Mesendoderm (in vitro differentiated cells): Measurements from ENCODE around the gene ING4. TPM values are rescaled to one million over a fixed set of nuclear protein-coding genes. Genes with fewer than 3 reads are reported as not detected.
"Not testable (repeated sequence)": the region's sequence is repeated elsewhere in the genome, so short reads cannot be mapped to it uniquely, and the experiment has no call there.

Source experiments
- DNase-seq: peaks from one replicate; pipeline ENCODE4 v3.0.0; 2013
- H2AK5ac ChIP-seq: 2 replicates; pipeline ENCODE4 v1.6.1; 2013; ENCODE audit warnings: low read length, inconsistent platforms
- H2BK120ac ChIP-seq: 2 replicates; pipeline ENCODE4 v1.6.1; 2013; ENCODE audit warnings: low read depth, mild to moderate bottlenecking, low read length, moderate library complexity, mixed read lengths
- H2BK15ac ChIP-seq: replicated peaks from 2 replicates; pipeline ENCODE4 v1.6.1; 2013; ENCODE audit warnings: low read depth, mild to moderate bottlenecking, moderate library complexity
- H2BK5ac ChIP-seq: 2 replicates; pipeline ENCODE4 v1.6.1; 2013; ENCODE audit warnings: low read length, inconsistent platforms
- H3K18ac ChIP-seq: 2 replicates; pipeline ENCODE4 v1.6.1; 2013; ENCODE audit warnings: mild to moderate bottlenecking, low read length, mixed read lengths
- H3K23ac ChIP-seq: one replicate; pipeline ENCODE4 v1.6.1; 2013; ENCODE audit warnings: low read length
- H3K27ac ChIP-seq: 2 replicates; pipeline ENCODE4 v1.5.1; 2013; ENCODE audit warnings: low read depth, mild to moderate bottlenecking, inconsistent platforms, low read length, moderate library complexity
- H3K27me3 ChIP-seq: 2 replicates; pipeline ENCODE4 v1.6.1; 2013; ENCODE audit warnings: low read length, control low read depth, mild to moderate bottlenecking, inconsistent platforms; ENCODE audit not compliant: insufficient read depth, poor library complexity
- H3K36me3 ChIP-seq: 2 replicates; pipeline ENCODE4 v1.6.1; 2013; ENCODE audit warnings: low read length, inconsistent platforms; ENCODE audit not compliant: control insufficient read depth, insufficient read depth
- H3K4ac ChIP-seq: one replicate; pipeline ENCODE4 v1.6.1; 2013; ENCODE audit warnings: low read depth, mild to moderate bottlenecking, low read length, moderate library complexity
- H3K4me1 ChIP-seq: 2 replicates; pipeline ENCODE4 v1.6.1; 2013; ENCODE audit warnings: low read depth, low read length, inconsistent platforms; ENCODE audit not compliant: control insufficient read depth
- H3K4me2 ChIP-seq: 2 replicates; pipeline ENCODE4 v1.6.1; 2013; ENCODE audit warnings: low read length
- H3K4me3 ChIP-seq: 2 replicates; pipeline ENCODE4 v1.5.1; 2013; ENCODE audit warnings: mild to moderate bottlenecking, low read length
- H3K56ac ChIP-seq: one replicate; pipeline ENCODE4 v1.6.1; 2013; ENCODE audit warnings: low read length
- H3K79me1 ChIP-seq: 2 replicates; pipeline ENCODE4 v1.6.1; 2013; ENCODE audit warnings: low read length, inconsistent platforms
- H3K79me2 ChIP-seq: 2 replicates; pipeline ENCODE4 v1.6.1; 2013; ENCODE audit warnings: mild to moderate bottlenecking, low read length; ENCODE audit not compliant: control insufficient read depth, insufficient read depth
- H3K9ac ChIP-seq: 2 replicates; pipeline ENCODE4 v1.6.1; 2013; ENCODE audit warnings: low read length, inconsistent platforms
- H4K5ac ChIP-seq: one replicate; pipeline ENCODE4 v1.6.1; 2013; ENCODE audit warnings: low read length
- H4K8ac ChIP-seq: one replicate; pipeline ENCODE4 v1.6.1; 2013; ENCODE audit warnings: low read depth, mild to moderate bottlenecking, control low read depth, low read length, moderate library complexity
- WGBS: extraction: QIAGEN DNeasy Blood & Tissue Kit; methylation state at CpG from one replicate; pipeline ENCODE4 v1.1.7; 2013; ENCODE audit warnings: low lambda C conversion rate, missing lambda C conversion rate; ENCODE audit not compliant: insufficient coverage; ENCODE audit errors: extremely low coverage; 5-methylcytosine and 5-hydroxymethylcytosine counted together
- polyA plus RNA-seq, 2 experiments: library from polyadenylated mRNA; stranded (reverse); fragments of 200-250 nt; gene quantifications; one replicate each; pipeline ENCODE4 v1.2.3, GENCODE V29; 2013

ING4 gene
- 11.7 TPM for polyA plus RNA-seq (2013, experiment 1 of 2)
- polyA plus RNA-seq (2013, experiment 2 of 2) = 11.7 TPM

DNA sequence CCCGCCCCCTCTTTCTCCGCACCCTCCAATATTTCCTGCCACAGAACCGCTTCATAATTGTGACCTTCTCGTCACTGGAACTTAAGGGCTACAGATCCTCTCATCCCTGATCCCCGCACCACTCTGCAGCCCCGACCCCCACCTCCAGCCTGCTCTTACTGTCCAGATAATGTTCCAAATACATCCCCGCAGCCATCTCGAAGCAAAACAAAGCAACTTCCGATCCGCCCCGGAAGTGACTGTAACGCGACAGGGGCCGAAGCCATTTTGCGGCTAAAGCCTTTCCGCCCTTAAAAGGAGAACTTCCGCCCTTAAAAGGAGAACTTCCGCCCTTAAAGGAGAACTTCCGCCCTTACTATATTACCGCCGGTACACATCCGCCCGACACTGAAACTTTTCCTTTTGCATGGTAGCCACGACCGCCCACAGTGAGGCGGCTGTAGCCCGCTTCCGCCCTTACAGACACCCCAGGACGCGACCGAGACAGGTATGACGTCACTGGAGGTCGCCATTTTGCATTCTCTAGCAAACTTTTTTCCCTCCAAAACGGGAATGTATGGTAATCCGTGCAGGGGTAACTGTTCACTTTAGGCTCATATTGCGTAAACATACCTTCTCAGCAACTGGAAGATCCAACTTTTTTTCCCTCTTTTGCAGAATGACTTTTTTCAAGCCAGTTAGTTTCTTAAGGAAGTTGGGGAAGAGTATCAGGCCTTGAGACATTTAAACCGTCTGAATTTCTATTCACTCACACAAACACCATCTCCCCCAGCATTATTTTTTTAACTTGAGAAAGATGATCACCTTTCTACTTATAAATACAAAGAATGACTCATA lies at the start of gene ING4:
Gene ING4 (minus strand): TSS at position 214 of the 837 bp plus-strand sequence. CDS start 18 bp downstream, at position 196.
- peak; percentile 100 for DNase-seq
- no peak within 1 kb of the TSS for H2BK5ac ChIP-seq
- H3K4me1 ChIP-seq = no peaks in the 10 kb centered on the region
- no peak within 1 kb of the TSS for H3K18ac ChIP-seq
- H2BK120ac ChIP-seq = no peak within 1 kb of the TSS
- peaks cover 6% of the 10 kb centered on the region for H3K79me1 ChIP-seq
- H3K4me3 ChIP-seq = peak within 1 kb of the TSS; percentile 91
- H2BK15ac ChIP-seq = no peak within 1 kb of the TSS
- peak within 1 kb of the TSS; percentile 88 for H3K9ac ChIP-seq
- peak within 1 kb of the TSS; percentile 77 for H4K5ac ChIP-seq
- no peak within 1 kb of the TSS for H3K27ac ChIP-seq
- H3K79me2 ChIP-seq = peaks cover 2% of the 10 kb centered on the region
- no peak within 1 kb of the TSS for H3K23ac ChIP-seq
- H3K36me3 ChIP-seq = peaks cover 4% of the 10 kb centered on the region
- WGBS = no CpG with 5 or more reads among the region's 37 CpGs
- H2AK5ac ChIP-seq = no peak within 1 kb of the TSS
- peak within 1 kb of the TSS; percentile 92 for H3K56ac ChIP-seq
- H3K4ac ChIP-seq = no peak within 1 kb of the TSS
- H4K8ac ChIP-seq = peak within 1 kb of the TSS; percentile 95
- peak within 1 kb of the TSS; percentile 95 for H3K4me2 ChIP-seq
- no peaks in the 10 kb centered on the region for H3K27me3 ChIP-seq

DNA sequence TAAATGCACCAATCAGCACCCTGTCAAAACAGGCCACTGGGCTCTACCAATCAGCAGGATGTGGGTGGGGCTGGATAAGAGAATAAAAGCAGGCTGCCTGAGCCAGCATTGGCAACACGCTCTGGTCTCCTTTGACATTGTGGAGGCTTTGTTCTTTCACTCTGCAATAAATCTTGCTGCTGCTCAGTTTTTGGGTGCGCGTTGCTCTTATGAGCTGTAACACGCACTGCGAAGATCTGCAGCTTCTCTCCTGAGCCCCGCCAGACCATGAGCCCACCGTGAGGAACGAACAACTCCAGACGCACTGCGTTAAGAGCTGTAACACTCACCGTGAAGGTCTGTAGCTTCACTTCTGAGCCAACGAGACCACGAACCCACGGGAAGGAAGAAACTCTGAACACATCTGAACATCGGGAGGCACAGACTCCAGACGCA lies 46.1 kb upstream of the ING4 start:
- H3K27me3 ChIP-seq = no peaks in the 10 kb centered on the region
- H4K5ac ChIP-seq = no peak overlapping the region
- H3K36me3 ChIP-seq = no peaks in the 10 kb centered on the region

DNA sequence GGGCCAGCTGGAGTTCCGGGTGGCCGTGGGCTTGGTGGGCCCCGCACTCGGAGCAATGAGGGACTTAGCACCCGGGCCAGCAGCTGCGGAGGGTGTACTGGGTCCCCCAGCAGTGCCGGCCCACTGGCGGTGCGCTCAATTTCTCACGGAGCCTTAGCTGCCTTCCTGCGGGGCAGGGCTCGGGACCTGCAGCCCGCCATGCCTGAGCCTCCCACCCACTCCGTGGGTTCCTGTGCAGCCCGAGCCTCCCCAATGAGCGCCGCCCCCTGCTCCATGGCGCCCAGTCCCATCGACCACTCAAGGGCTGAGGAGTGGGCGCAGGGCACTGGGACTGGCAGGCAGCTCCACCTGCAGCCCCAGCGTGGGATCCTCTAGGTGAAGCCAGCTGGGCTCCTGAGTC lies 45.4 kb upstream of the ING4 start:
- H3K4me2 ChIP-seq, H3K27ac ChIP-seq, H3K79me1 ChIP-seq, H2BK5ac ChIP-seq, H3K4me3 ChIP-seq, H4K5ac ChIP-seq, H3K9ac ChIP-seq, H4K8ac ChIP-seq, H3K79me2 ChIP-seq, H3K18ac ChIP-seq, H3K4ac ChIP-seq, H3K27me3 ChIP-seq, H2AK5ac ChIP-seq, H3K4me1 ChIP-seq, H3K23ac ChIP-seq, DNase-seq, H2BK15ac ChIP-seq, H3K36me3 ChIP-seq, H3K56ac ChIP-seq, H2BK120ac ChIP-seq: not testable (repeated sequence)
- no CpG with 5 or more reads among the region's 21 CpGs for WGBS

More for the DNA sequence above, 46.1 kb upstream of the ING4 start:
- Histone ChIP-seq H2AK5ac (no peak overlapping the region), H3K79me1 (no peaks in the 10 kb centered on the region), H4K8ac (no peak overlapping the region), H3K27ac (no peak overlapping the region), H3K4ac (no peak overlapping the region), H3K79me2 (no peaks in the 10 kb centered on the region), H3K9ac (no peak overlapping the region), H3K23ac (no peak overlapping the region), H3K18ac (no peak overlapping the region), H2BK120ac (no peak overlapping the region), H3K4me3 (no peak overlapping the region), H2BK15ac (no peak overlapping the region), H3K4me2 (no peak overlapping the region), H2BK5ac (no peak overlapping the region), H3K56ac (no peak overlapping the region), H3K4me1 (no peaks in the 10 kb centered on the region)
- DNase-seq = no peak
- WGBS = no CpG with 5 or more reads among the region's 16 CpGs

- peak; percentile 84 for DNase-seq
Measured at GRCh38 chr12:6703631-6704030, 40.7 kb upstream of the ING4 start.

GRCh38 chr12:6701078-6701768 lies 38.3 kb upstream of the ING4 start:
- peak; percentile 27 for DNase-seq
- Histone ChIP-seq H3K4me1 (peaks cover 5% of the 10 kb centered on the region), H3K9ac (peak overlapping the region; percentile 69), H4K8ac (no peak overlapping the region), H2BK15ac (no peak overlapping the region), H2BK120ac (no peak overlapping the region), H3K36me3 (no peaks in the 10 kb centered on the region), H3K4me3 (no peak overlapping the region), H3K79me1 (no peaks in the 10 kb centered on the region), H3K23ac (no peak overlapping the region), H3K4ac (no peak overlapping the region), H3K27me3 (peaks cover 6% of the 10 kb centered on the region), H3K4me2 (peak overlapping the region; percentile 95), H3K79me2 (no peaks in the 10 kb centered on the region), H2BK5ac (no peak overlapping the region), H3K27ac (no peak overlapping the region), H3K18ac (peak overlapping the region; percentile 13), H4K5ac (no peak overlapping the region), H2AK5ac (no peak overlapping the region), H3K56ac (peak overlapping the region; percentile 83)
- WGBS = no CpG with 5 or more reads among the region's 13 CpGs

More at GRCh38 chr12:6703631-6704030, 40.7 kb upstream of the ING4 start:
- H4K8ac ChIP-seq = no peak overlapping the region
- H3K9ac ChIP-seq = peak overlapping the region; percentile 4
- H3K23ac ChIP-seq = no peak overlapping the region
- WGBS = no CpG with 5 or more reads among the region's 10 CpGs
- no peak overlapping the region for H3K4ac ChIP-seq
- H3K79me2 ChIP-seq = no peaks in the 10 kb centered on the region
- H2AK5ac ChIP-seq = no peak overlapping the region
- H4K5ac ChIP-seq = no peak overlapping the region
- peaks cover 6% of the 10 kb centered on the region for H3K27me3 ChIP-seq
- H3K18ac ChIP-seq = no peak overlapping the region
- H3K56ac ChIP-seq = peak overlapping the region; percentile 45
- H2BK120ac ChIP-seq = no peak overlapping the region
- H3K4me1 ChIP-seq = peaks cover 5% of the 10 kb centered on the region
- H2BK5ac ChIP-seq = no peak overlapping the region
- H3K79me1 ChIP-seq = no peaks in the 10 kb centered on the region
- no peak overlapping the region for H2BK15ac ChIP-seq
- H3K4me2 ChIP-seq = no peak overlapping the region
- H3K27ac ChIP-seq = no peak overlapping the region
- H3K4me3 ChIP-seq = no peak overlapping the region
- H3K36me3 ChIP-seq = no peaks in the 10 kb centered on the region
